Upper lobe of left lung (tissue), 4 donors: Measurements from ENCODE around the gene FGF12.

Experiments
- POLR2AphosphoS5 ChIP-seq, 2 donors: sonication (generic); formaldehyde crosslinking; IDR thresholded peaks; one replicate each; pipeline ENCODE4 v1.5.1; 2017; ENCODE audit warnings: antibody characterized with exemption in 2 of 2
- TF ChIP-seq, protein P1 (sequence below), 6 experiments: fragments of 450-650 bp in 4 of 6; fragments of 200-600 bp in 2 of 6; sonication (generic) in 2 of 6; IDR thresholded peaks; one replicate each; pipeline ENCODE4 v1.5.1; 2016 to 2019; ENCODE audit warnings: antibody characterized with exemption in 6 of 6

GRCh38 chr3:192260116-192261010 lies 467.0 kb downstream of the FGF12 start:
- no peak for TF ChIP-seq POLR2AphosphoS5 (IDR thresholded peaks at IDR 0.05)
- TF ChIP-seq, protein P1, sequence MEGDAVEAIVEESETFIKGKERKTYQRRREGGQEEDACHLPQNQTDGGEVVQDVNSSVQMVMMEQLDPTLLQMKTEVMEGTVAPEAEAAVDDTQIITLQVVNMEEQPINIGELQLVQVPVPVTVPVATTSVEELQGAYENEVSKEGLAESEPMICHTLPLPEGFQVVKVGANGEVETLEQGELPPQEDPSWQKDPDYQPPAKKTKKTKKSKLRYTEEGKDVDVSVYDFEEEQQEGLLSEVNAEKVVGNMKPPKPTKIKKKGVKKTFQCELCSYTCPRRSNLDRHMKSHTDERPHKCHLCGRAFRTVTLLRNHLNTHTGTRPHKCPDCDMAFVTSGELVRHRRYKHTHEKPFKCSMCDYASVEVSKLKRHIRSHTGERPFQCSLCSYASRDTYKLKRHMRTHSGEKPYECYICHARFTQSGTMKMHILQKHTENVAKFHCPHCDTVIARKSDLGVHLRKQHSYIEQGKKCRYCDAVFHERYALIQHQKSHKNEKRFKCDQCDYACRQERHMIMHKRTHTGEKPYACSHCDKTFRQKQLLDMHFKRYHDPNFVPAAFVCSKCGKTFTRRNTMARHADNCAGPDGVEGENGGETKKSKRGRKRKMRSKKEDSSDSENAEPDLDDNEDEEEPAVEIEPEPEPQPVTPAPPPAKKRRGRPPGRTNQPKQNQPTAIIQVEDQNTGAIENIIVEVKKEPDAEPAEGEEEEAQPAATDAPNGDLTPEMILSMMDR (IDR thresholded peaks at IDR 0.05) = no peak
